ENCODE measurements around the gene HNF1A. TPM values are rescaled to one million over a fixed set of nuclear protein-coding genes. Genes with fewer than 3 reads are reported as not detected.

Gene HNF1A
- total RNA-seq, 4 donors from 2014 or later = not detected

DNA sequence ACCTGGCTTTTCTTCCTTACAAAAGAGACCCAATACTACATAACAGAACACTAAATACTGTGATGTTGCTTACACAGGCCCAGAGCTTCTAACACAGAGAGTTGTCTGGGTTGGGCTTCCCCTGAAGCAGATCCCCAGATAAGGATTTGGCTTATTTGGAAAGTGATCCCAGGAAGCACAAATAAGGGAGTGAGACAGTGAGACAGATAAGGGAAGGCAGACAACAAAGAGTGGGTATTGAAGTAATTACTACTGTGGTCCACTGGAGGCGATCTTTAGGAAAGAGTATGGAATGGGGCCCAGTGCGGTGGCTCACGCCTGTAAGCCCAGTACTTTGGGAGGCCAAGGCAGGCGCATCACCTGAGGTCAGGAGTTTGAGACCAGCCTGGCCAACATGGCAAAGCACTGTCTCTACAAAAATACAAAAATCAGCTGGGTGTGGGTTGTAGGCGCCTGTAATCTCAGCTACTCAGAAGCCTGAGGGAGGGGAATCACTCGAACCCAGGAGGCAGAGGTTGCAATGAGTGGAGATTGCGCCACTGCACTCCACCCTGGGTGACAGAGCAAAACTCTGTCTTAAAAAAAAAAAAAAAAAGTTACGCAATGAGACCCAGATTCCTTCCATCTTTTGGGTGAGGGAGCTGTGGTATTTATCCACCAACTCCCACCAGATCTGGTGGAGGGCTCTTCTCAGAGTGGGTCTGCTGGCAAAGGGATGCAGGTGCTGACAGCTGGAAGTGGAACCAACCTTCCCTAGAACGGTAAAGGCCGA, 48.1 kb downstream of the HNF1A start:
- TF ChIP-seq EP300 (IDR thresholded peaks at IDR 0.05) (no peak), POLR2A (IDR thresholded peaks at IDR 0.05) (no peak)
- TF ChIP-seq, protein P1, sequence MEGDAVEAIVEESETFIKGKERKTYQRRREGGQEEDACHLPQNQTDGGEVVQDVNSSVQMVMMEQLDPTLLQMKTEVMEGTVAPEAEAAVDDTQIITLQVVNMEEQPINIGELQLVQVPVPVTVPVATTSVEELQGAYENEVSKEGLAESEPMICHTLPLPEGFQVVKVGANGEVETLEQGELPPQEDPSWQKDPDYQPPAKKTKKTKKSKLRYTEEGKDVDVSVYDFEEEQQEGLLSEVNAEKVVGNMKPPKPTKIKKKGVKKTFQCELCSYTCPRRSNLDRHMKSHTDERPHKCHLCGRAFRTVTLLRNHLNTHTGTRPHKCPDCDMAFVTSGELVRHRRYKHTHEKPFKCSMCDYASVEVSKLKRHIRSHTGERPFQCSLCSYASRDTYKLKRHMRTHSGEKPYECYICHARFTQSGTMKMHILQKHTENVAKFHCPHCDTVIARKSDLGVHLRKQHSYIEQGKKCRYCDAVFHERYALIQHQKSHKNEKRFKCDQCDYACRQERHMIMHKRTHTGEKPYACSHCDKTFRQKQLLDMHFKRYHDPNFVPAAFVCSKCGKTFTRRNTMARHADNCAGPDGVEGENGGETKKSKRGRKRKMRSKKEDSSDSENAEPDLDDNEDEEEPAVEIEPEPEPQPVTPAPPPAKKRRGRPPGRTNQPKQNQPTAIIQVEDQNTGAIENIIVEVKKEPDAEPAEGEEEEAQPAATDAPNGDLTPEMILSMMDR (IDR thresholded peaks at IDR 0.05) = no peak
- no peak for DNase-seq (ENCODE audit: low spot score in 2 of 2)
- no peaks in the 10 kb centered on the region for H3K27me3 ChIP-seq
- 82 to 94% methylated on average over 10 of the region's 10 CpGs for WGBS, 2 donors
- H3K4me1 ChIP-seq = no peaks in the 10 kb centered on the region
- H3K27ac ChIP-seq = no peak overlapping the region
- no peaks in the 10 kb centered on the region for H3K36me3 ChIP-seq
- no peaks in the 10 kb centered on the region for H3K9me3 ChIP-seq
- H3K4me3 ChIP-seq = no peak overlapping the region

DNA sequence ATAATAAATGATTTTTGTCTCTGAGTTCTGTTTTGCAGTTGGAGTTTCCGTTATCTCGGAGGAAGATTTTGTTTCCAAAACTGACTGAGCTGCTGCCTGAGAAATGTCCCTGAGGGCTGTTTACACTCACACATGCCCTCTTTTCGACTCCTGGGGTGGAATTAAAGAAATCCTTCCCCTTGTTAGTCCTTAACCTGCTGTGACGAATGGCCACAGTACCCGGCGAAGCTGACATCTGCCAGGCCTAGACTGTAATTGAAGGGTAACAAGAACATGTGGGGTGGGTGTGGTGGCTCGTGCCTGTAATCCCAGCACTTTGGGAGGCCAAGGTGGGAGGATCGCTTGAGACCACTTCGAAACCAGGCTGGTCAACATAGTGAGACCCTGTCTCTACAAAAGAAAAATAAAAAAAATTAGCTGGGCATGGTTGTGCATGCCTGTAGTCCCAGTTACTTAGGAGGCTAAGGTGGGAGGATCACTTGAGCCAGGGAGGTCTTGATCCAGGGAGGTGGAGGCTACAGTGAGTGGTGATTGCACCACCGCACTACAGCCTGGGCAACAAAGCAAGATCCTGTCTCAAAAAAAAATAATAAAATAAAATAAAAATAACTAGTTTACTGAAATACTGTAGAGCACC, 52.4 kb downstream of the HNF1A start:
- H3K36me3 ChIP-seq = no peaks in the 10 kb centered on the region
- no peaks in the 10 kb centered on the region for H3K27me3 ChIP-seq
- H3K4me3 ChIP-seq = no peak overlapping the region
- no peaks in the 10 kb centered on the region for H3K9me3 ChIP-seq
- no peak for TF ChIP-seq EP300 (IDR thresholded peaks at IDR 0.05)
- no peak for TF ChIP-seq POLR2A (IDR thresholded peaks at IDR 0.05)
- TF ChIP-seq, protein P1 (IDR thresholded peaks at IDR 0.05) = no peak
- no peak for DNase-seq (ENCODE audit: low spot score in 2 of 2)
- 61 to 71% methylated on average over 10 of the region's 10 CpGs for WGBS, 2 donors
- H3K4me1 ChIP-seq = no peaks in the 10 kb centered on the region
- H3K27ac ChIP-seq = no peak overlapping the region

GRCh38 chr12:121033625-121034349, 55.4 kb downstream of the HNF1A start:
- WGBS, 2 donors = 73 to 84% methylated on average over 10 of the region's 10 CpGs
- Histone ChIP-seq H3K36me3 (no peaks in the 10 kb centered on the region), H3K27me3 (no peaks in the 10 kb centered on the region), H3K4me1 (peaks cover 0 to 13% (median 5%) of the 10 kb centered on the region in 4 donors), H3K9me3 (no peaks in the 10 kb centered on the region), H3K4me3 (no peak overlapping the region), H3K27ac (no peak overlapping the region)
- TF ChIP-seq, protein P1 (IDR thresholded peaks at IDR 0.05) = no peak
- TF ChIP-seq POLR2A (IDR thresholded peaks at IDR 0.05) = no peak
- TF ChIP-seq EP300 (IDR thresholded peaks at IDR 0.05) = no peak
- no peak for DNase-seq (ENCODE audit: low spot score in 2 of 2)

- Histone ChIP-seq H3K9me3 (no peaks in the 10 kb centered on the region), H3K27ac (no peak overlapping the region), H3K36me3 (no peaks in the 10 kb centered on the region), H3K4me3 (no peak overlapping the region), H3K4me1 (peaks cover 0 to 13% (median 7%) of the 10 kb centered on the region in 4 donors), H3K27me3 (no peaks in the 10 kb centered on the region)
- DNase-seq (ENCODE audit: low spot score in 2 of 2) = no peak
- TF ChIP-seq POLR2A (IDR thresholded peaks at IDR 0.05) (no peak), EP300 (IDR thresholded peaks at IDR 0.05) (no peak)
- TF ChIP-seq, protein P1 (IDR thresholded peaks at IDR 0.05) = no peak
- WGBS, 2 donors = 72 to 81% methylated on average over 9 of the region's 9 CpGs
These were observed 56.4 kb downstream of the HNF1A start for GRCh38 chr12:121034616-121035305.
